Activated B cell treated with CpG ODN at 0.5 μM for 24 hours (primary cell): ENCODE data around the gene SMG6. TPM values are rescaled to one million over a fixed set of nuclear protein-coding genes. Genes with fewer than 3 reads are reported as not detected.

ENCODE experiments used
- ATAC-seq: fragments of 200-7000 bp; cut with Tn5 transposase; one replicate; pipeline ENCODE4 v1.10.0; 2021; ENCODE audit warnings: low read depth, mild to moderate bottlenecking, moderate library complexity
- CTCF ChIA-PET: fragments of 350-600 bp; sonication (Branson Sonifier 250); formaldehyde crosslinking; loops from one replicate; lab custom pipeline; 2021; ENCODE audit warnings: antibody characterized with exemption; lab: Charles Lee
- POLR2A ChIA-PET: fragments of 350-600 bp; sonication (Branson Sonifier 250); formaldehyde crosslinking; loops from one replicate; lab custom pipeline; 2021; ENCODE audit warnings: antibody characterized with exemption; lab: Charles Lee
- DNase-seq: peaks from one replicate; pipeline ENCODE4 v3.0.0; 2022
- H3K27ac Mint-ChIP-seq: one replicate; pipeline ENCODE4 v1.8.0; 2020; ENCODE audit warnings: mixed read lengths
- H3K27me3 Mint-ChIP-seq: one replicate; pipeline ENCODE4 v1.8.0; 2021; ENCODE audit warnings: mixed read lengths
- H3K36me3 Mint-ChIP-seq: one replicate; pipeline ENCODE4 v1.8.0; 2021; ENCODE audit warnings: low read depth, mixed read lengths
- H3K4me1 Mint-ChIP-seq: one replicate; pipeline ENCODE4 v1.8.0; 2021; ENCODE audit warnings: mixed read lengths
- H3K4me3 Mint-ChIP-seq: one replicate; pipeline ENCODE4 v1.8.0; 2020; ENCODE audit warnings: mild to moderate bottlenecking, mixed read lengths
- H3K9me3 Mint-ChIP-seq: one replicate; pipeline ENCODE4 v1.8.0; 2020; ENCODE audit warnings: mixed read lengths
- intact Hi-C: fragments of 100-400 bp; cut with micrococcal nuclease; formaldehyde crosslinking; loops from one replicate; pipeline ENCODE4 v1.15.1; 2024
- total RNA-seq: library from RNA; stranded (reverse); gene quantifications from 2 replicates; pipeline ENCODE4 v1.2.3, GENCODE V29; 2022
- TF ChIP-seq, protein P1 (sequence below): fragments of 200-600 bp; IDR thresholded peaks from one replicate; pipeline ENCODE4 v1.8.0; 2022; ENCODE audit warnings: antibody characterized with exemption, mild to moderate bottlenecking

SMG6 gene
- total RNA-seq, 1 donor from 2014 or later, result 30.5 TPM

DNA sequence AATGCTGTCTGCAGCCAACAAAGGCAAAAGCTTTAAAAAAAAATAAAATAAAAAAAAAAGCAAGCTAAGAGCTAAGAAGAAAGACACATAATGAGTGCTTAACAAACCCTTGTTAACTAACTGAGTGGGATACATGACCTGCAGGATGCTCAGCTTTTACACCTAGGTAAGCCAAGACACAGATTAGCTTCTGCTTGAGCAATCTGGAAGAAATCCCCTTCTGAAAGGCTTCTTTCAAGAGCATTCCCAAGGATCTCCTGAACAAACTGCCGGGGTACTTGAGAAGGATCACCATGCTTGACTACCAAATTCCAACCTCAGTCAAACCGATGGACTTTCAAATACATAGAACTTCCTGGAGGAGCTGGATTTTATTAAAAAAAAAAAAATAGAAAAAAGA lies 92.9 kb downstream of the SMG6 start:
- intact Hi-C loops, result no loop called here
- ATAC-seq, result no peak
- POLR2A ChIA-PET, result interaction anchor here (0.6 to 0.7 kb wide), 2 partner anchors 16 to 120 kb away, joined by 3 to 5 read pairs; no protein-coding TSS in a partner anchor

DNA sequence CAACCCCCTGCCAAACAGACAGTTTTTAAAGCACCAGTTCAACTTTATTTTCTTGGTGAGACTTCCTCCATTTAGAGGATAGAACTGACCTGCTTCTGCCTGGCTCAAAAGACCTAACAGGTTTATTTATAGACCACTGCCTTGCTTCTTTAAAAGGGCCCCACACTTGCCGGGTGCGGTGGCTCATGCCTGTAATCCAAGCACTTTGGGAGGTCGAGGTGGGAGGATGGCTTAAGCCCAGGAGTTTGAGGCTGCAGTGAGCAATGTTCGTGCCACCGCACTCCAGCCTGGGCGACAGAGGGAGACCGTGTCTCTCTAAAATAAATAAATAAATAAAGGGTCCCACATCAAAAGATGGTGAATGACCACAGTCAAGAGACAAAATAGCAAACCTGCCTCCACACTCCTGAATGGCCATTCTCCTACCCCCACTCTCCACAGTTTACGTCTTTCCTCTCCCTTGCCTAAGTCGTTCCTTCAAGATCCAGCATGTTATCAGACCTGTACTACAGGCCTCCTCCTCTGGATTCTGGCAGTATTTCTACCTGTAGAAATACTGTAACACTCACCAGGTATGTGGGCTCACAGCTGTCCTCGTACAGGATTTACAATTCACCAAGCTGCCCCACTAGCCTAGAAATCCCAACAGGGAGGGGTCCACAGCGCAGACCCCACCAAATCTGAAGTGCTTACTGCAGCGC lies 95.6 kb downstream of the SMG6 start:
- no peak for DNase-seq
- Mint-ChIP-seq H3K9me3 (no peaks in the 10 kb centered on the region), H3K36me3 (peaks cover 17% of the 10 kb centered on the region), H3K27me3 (no peaks in the 10 kb centered on the region), H3K27ac (no peak overlapping the region), H3K4me3 (no peak overlapping the region), H3K4me1 (no peaks in the 10 kb centered on the region)
- TF ChIP-seq, protein P1, sequence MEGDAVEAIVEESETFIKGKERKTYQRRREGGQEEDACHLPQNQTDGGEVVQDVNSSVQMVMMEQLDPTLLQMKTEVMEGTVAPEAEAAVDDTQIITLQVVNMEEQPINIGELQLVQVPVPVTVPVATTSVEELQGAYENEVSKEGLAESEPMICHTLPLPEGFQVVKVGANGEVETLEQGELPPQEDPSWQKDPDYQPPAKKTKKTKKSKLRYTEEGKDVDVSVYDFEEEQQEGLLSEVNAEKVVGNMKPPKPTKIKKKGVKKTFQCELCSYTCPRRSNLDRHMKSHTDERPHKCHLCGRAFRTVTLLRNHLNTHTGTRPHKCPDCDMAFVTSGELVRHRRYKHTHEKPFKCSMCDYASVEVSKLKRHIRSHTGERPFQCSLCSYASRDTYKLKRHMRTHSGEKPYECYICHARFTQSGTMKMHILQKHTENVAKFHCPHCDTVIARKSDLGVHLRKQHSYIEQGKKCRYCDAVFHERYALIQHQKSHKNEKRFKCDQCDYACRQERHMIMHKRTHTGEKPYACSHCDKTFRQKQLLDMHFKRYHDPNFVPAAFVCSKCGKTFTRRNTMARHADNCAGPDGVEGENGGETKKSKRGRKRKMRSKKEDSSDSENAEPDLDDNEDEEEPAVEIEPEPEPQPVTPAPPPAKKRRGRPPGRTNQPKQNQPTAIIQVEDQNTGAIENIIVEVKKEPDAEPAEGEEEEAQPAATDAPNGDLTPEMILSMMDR, result no peak
- no peak for ATAC-seq
- intact Hi-C loops, result no loop called here
- POLR2A ChIA-PET, result no interaction called here
- CTCF ChIA-PET, result no interaction called here

More for the DNA sequence above, 92.9 kb downstream of the SMG6 start:
- CTCF ChIA-PET, result no interaction called here
- peaks cover 15% of the 10 kb centered on the region for H3K36me3 Mint-ChIP-seq
- TF ChIP-seq, protein P1, result no peak
- no peaks in the 10 kb centered on the region for H3K27me3 Mint-ChIP-seq
- no peak overlapping the region for H3K27ac Mint-ChIP-seq
- H3K4me3 Mint-ChIP-seq, result no peak overlapping the region
- H3K9me3 Mint-ChIP-seq, result no peaks in the 10 kb centered on the region
- H3K4me1 Mint-ChIP-seq, result peaks cover 20% of the 10 kb centered on the region
- DNase-seq, result no peak

DNA sequence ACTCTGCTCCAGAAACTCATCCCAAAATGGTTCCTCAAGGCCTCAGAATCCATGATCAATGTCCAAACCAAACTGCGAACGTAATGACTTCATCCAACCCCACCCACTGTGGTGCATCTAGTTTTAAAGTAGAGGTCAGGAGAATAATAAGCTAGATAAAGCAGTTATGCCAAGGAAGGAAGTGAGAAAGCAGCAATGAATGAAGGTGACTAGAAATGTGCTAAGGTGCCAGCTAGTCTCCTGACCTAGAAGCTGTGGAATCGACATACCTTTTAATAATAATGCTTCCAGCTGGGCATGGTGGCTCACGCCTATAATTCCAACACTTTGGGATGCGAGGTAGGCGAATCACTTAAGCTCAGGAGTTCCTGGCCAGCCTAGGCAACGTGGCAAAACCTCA lies 99.2 kb downstream of the SMG6 start:
- Mint-ChIP-seq H3K36me3 (peaks cover 10% of the 10 kb centered on the region), H3K4me1 (no peaks in the 10 kb centered on the region), H3K4me3 (no peak overlapping the region), H3K27me3 (no peaks in the 10 kb centered on the region), H3K27ac (no peak overlapping the region), H3K9me3 (no peaks in the 10 kb centered on the region)
- TF ChIP-seq, protein P1, result no peak
- ChIA-PET POLR2A (no interaction called here), CTCF (interaction anchor here (1.6 kb wide), 1 partner anchor 40 kb away, joined by 6 read pairs; no protein-coding TSS in a partner anchor)
- ATAC-seq (no peak), DNase-seq (no peak)
- intact Hi-C loops, result no loop called here

DNA sequence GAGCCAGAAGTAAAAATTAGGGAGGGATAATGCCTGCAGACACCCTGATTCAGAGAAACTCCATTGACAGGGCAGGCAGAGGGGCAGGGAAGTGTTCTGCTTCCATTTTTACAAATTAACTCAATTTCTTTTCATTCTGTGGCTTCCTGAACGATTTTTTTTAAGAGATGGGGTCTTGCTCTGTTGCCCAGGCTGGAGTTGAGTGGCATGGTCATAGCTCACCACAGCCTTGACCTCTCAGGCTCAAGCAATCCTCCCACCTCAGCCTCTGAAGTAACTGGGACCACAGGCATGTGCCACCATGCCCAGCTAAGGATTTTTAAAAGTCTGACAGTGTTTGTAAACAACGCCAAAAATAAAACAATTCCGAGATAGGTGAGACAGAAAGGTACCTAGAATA lies 99.8 kb downstream of the SMG6 start:
- Mint-ChIP-seq H3K27ac (no peak overlapping the region), H3K36me3 (peaks cover 10% of the 10 kb centered on the region), H3K4me1 (no peaks in the 10 kb centered on the region), H3K4me3 (no peak overlapping the region), H3K27me3 (no peaks in the 10 kb centered on the region), H3K9me3 (no peaks in the 10 kb centered on the region)
- no peak for ATAC-seq
- DNase-seq, result no peak
- TF ChIP-seq, protein P1, result no peak
- CTCF ChIA-PET, result interaction anchor here (1.6 kb wide), 1 partner anchor 41 kb away, joined by 6 read pairs; no protein-coding TSS in a partner anchor
- intact Hi-C loops, result no loop called here
- POLR2A ChIA-PET, result no interaction called here

DNA sequence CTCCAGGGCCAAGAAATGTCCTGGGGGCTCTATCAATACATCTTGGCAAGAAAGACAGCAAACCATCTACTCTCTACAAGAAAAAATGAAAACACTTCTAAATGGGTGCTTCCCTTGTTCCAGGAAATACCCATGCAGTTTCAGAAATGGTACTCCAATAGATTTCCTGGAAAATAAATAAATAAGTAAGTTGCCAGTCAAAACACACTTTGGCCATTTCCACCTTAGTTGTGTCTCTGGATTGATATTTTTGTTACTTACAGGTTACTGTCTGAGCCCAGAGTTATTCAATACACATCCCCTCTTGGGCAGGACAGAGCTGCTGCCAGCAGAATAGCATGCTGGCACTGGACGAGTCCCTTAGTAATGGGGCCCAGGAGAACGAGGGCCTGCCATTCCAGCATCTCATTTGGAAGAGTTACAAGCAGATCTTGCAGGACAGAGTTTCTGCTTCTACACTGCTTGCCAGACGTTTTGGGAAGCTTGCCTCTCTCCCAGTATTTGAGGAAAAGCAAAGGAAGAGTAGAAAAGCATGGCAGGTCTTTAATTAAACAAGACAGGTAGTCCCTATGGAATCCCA lies 100.5 kb downstream of the SMG6 start:
- ATAC-seq, result no peak
- Mint-ChIP-seq H3K4me1 (no peaks in the 10 kb centered on the region), H3K9me3 (no peaks in the 10 kb centered on the region), H3K27ac (no peak overlapping the region), H3K36me3 (peaks cover 7% of the 10 kb centered on the region), H3K4me3 (no peak overlapping the region), H3K27me3 (no peaks in the 10 kb centered on the region)
- TF ChIP-seq, protein P1, result no peak
- ChIA-PET CTCF (interaction anchor here (1.6 kb wide), 1 partner anchor 42 kb away, joined by 6 read pairs; no protein-coding TSS in a partner anchor), POLR2A (no interaction called here)
- intact Hi-C loops, result no loop called here
- DNase-seq, result no peak
